ENCODE results near the gene PDZD2.

PDZD2 gene

GRCh38 chr5:31648326-31648725 lies 9.4 kb downstream of the PDZD2 start:
- H3K27ac ChIP-seq, result no peak overlapping the region
- TF ChIP-seq, protein P1, sequence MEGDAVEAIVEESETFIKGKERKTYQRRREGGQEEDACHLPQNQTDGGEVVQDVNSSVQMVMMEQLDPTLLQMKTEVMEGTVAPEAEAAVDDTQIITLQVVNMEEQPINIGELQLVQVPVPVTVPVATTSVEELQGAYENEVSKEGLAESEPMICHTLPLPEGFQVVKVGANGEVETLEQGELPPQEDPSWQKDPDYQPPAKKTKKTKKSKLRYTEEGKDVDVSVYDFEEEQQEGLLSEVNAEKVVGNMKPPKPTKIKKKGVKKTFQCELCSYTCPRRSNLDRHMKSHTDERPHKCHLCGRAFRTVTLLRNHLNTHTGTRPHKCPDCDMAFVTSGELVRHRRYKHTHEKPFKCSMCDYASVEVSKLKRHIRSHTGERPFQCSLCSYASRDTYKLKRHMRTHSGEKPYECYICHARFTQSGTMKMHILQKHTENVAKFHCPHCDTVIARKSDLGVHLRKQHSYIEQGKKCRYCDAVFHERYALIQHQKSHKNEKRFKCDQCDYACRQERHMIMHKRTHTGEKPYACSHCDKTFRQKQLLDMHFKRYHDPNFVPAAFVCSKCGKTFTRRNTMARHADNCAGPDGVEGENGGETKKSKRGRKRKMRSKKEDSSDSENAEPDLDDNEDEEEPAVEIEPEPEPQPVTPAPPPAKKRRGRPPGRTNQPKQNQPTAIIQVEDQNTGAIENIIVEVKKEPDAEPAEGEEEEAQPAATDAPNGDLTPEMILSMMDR (IDR thresholded peaks at IDR 0.05; ENCODE audit: low read depth, low read length), result no peak
- H3K4me3 ChIP-seq (ENCODE audit: low read depth, low read length), result no peak overlapping the region
- no peak for DNase-seq
- no peaks in the 10 kb centered on the region for H3K36me3 ChIP-seq
- H3K9me3 ChIP-seq (ENCODE audit: severe bottlenecking), result no peaks in the 10 kb centered on the region
- no peaks in the 10 kb centered on the region for H3K27me3 ChIP-seq (ENCODE audit: insufficient read depth, low read depth, severe bottlenecking)

GRCh38 chr5:31651241-31651640 lies 12.3 kb downstream of the PDZD2 start:
- no peaks in the 10 kb centered on the region for H3K9me3 ChIP-seq (ENCODE audit: severe bottlenecking)
- H3K4me3 ChIP-seq (ENCODE audit: low read depth, low read length), result no peak overlapping the region
- TF ChIP-seq, protein P1 (IDR thresholded peaks at IDR 0.05; ENCODE audit: low read depth, low read length), result no peak
- no peaks in the 10 kb centered on the region for H3K27me3 ChIP-seq (ENCODE audit: insufficient read depth, low read depth, severe bottlenecking)
- no peak for DNase-seq
- no peaks in the 10 kb centered on the region for H3K36me3 ChIP-seq
- no peak overlapping the region for H3K27ac ChIP-seq

DNA sequence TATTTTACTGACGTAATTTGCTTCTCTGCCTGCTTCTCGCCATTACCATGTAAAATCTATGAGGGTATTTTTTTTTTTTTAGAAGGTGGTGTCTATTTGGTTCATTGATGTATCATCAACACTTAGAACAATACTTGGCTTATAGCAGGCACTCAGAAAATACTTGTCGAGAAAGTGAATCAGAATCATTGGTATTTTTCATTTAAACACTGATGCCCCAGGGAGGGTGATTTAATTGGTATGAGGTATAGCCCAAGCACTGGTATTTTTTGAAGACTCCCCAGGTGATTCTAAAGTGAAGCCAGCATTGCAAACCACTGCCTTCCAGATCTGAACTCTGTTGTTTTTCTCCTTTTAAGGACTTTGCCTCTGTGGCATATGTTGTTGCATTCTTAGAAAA lies 16.6 kb downstream of the PDZD2 start:
- H3K27ac ChIP-seq, result no peak overlapping the region
- H3K9me3 ChIP-seq (ENCODE audit: severe bottlenecking), result peaks cover 5% of the 10 kb centered on the region
- TF ChIP-seq, protein P1 (IDR thresholded peaks at IDR 0.05; ENCODE audit: low read depth, low read length), result no peak
- H3K36me3 ChIP-seq, result no peaks in the 10 kb centered on the region
- H3K27me3 ChIP-seq (ENCODE audit: insufficient read depth, low read depth, severe bottlenecking), result no peaks in the 10 kb centered on the region
- no peak overlapping the region for H3K4me3 ChIP-seq (ENCODE audit: low read depth, low read length)
- DNase-seq, result no peak

DNA sequence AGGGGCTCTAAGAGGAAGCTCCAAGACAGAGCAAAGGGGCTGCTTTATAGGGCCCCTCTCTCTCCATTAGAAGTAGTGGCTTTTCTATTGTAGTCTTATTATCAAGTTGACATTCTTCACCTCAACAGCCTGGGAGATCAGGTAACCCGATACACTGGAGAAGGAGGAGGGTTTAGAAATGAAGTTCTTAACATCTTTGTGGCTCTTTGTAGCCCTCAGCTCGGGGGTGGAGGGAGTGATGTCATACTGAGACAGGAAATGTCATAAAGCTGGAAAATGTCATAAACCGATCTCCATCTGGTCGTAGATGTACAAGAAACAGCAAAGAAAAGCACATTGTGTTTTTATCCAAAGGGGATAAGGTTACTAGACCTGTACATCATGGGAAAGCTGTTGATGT lies 17.9 kb downstream of the PDZD2 start:
- no peak for DNase-seq
- no peak overlapping the region for H3K27ac ChIP-seq
- peaks cover 6% of the 10 kb centered on the region for H3K9me3 ChIP-seq (ENCODE audit: severe bottlenecking)
- no peak overlapping the region for H3K4me3 ChIP-seq (ENCODE audit: low read depth, low read length)
- no peaks in the 10 kb centered on the region for H3K27me3 ChIP-seq (ENCODE audit: insufficient read depth, low read depth, severe bottlenecking)
- H3K36me3 ChIP-seq, result no peaks in the 10 kb centered on the region
- TF ChIP-seq, protein P1 (IDR thresholded peaks at IDR 0.05; ENCODE audit: low read depth, low read length), result no peak

DNA sequence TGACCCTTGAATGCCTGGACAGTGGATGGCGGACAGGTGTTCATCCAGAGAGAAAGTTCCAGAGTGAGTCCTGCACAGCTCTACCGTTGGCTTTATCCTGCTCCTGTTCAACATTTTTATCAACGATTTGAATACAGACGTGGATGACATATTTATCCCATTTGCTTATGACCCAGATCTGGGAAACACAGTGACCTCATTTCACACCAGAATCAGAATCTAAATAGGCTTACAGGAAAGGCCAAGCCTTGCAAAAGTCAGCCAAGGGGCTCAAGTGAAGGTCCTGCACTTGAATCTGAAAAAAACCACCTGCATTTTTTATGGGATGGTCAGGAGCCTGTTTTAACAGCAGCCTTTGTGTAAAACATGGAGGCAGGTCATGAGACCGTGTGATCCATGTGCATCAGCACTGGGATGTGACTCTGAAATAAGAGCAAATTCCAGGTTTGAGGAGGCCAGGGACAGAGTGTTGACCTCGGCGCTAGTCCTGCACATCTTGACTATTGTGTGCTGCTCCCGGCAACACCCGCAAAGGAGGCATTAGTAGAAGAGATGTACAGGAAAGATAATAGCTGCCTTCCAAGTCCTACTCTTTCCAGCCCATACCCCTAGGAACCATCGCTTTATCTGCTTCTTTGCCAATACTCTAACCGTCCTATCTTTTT lies 18.5 kb downstream of the PDZD2 start:
- H3K27me3 ChIP-seq (ENCODE audit: insufficient read depth, low read depth, severe bottlenecking), result no peaks in the 10 kb centered on the region
- TF ChIP-seq, protein P1 (IDR thresholded peaks at IDR 0.05; ENCODE audit: low read depth, low read length), result no peak
- H3K36me3 ChIP-seq, result no peaks in the 10 kb centered on the region
- H3K9me3 ChIP-seq (ENCODE audit: severe bottlenecking), result peaks cover 6% of the 10 kb centered on the region
- H3K27ac ChIP-seq, result no peak overlapping the region
- H3K4me3 ChIP-seq (ENCODE audit: low read depth, low read length), result no peak overlapping the region
- DNase-seq, result no peak

DNA sequence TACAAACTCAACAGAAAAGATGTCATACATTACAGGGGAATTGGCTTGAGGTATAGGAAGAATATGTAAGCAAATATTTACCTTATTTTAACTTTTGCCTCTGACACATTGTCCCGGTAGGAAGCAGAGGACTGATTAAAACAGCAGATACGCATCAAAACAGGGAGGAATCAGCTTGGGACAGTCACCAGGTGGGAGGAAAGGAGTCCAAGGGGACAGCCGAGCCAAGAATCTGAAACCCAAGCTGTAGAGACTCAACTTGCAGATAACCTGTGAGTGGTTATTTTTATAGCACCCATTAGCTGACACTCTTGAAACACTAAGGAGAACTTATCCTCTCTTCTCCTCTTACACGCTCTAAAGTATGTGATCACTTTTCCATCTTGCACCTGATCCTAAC lies 22.3 kb downstream of the PDZD2 start:
- no peak overlapping the region for H3K4me3 ChIP-seq (ENCODE audit: low read depth, low read length)
- no peaks in the 10 kb centered on the region for H3K36me3 ChIP-seq
- no peak for DNase-seq
- H3K9me3 ChIP-seq (ENCODE audit: severe bottlenecking), result peaks cover 6% of the 10 kb centered on the region
- TF ChIP-seq, protein P1 (IDR thresholded peaks at IDR 0.05; ENCODE audit: low read depth, low read length), result no peak
- H3K27me3 ChIP-seq (ENCODE audit: insufficient read depth, low read depth, severe bottlenecking), result no peaks in the 10 kb centered on the region
- H3K27ac ChIP-seq, result no peak overlapping the region

All from WERI-Rb-1 (cell line).